ENCODE data around the gene FOXF1.

FOXF1 gene

GRCh38 chr16:86510465-86511261 lies at the start of gene FOXF1:
Gene FOXF1 (plus strand): TSS chr16:86510527. CDS start chr16:86510570, 43 bp downstream.
- no peak for DNase-seq (ENCODE audit: low read depth in 1 of 2, low spot score in 1 of 2)

- no peak for DNase-seq (ENCODE audit: low read depth in 1 of 2, low spot score in 1 of 2)
Observed at GRCh38 chr16:86461037-86461436, 49.3 kb upstream of the FOXF1 start.

- no peak for DNase-seq (ENCODE audit: low read depth in 1 of 2, low spot score in 1 of 2)
Observed at GRCh38 chr16:86462334-86463084, 47.8 kb upstream of the FOXF1 start.

- no peak for DNase-seq (ENCODE audit: low read depth in 1 of 2, low spot score in 1 of 2)
Observed at GRCh38 chr16:86464044-86464443, 46.3 kb upstream of the FOXF1 start.

GRCh38 chr16:86465434-86465833 lies 44.9 kb upstream of the FOXF1 start:
- no peak for DNase-seq (ENCODE audit: low read depth in 1 of 2, low spot score in 1 of 2)

GRCh38 chr16:86466696-86467406 lies 43.5 kb upstream of the FOXF1 start:
- DNase-seq (ENCODE audit: low read depth in 1 of 2, low spot score in 1 of 2), result no peak

GRCh38 chr16:86467490-86467889 lies 42.8 kb upstream of the FOXF1 start:
- no peak for DNase-seq (ENCODE audit: low read depth in 1 of 2, low spot score in 1 of 2)

GRCh38 chr16:86470964-86471363 lies 39.4 kb upstream of the FOXF1 start:
- no peak for DNase-seq (ENCODE audit: low read depth in 1 of 2, low spot score in 1 of 2)

- no peak for DNase-seq (ENCODE audit: low read depth in 1 of 2, low spot score in 1 of 2)
Observed at GRCh38 chr16:86471896-86472295, 38.4 kb upstream of the FOXF1 start.

GRCh38 chr16:86472366-86472765 lies 38.0 kb upstream of the FOXF1 start:
- DNase-seq (ENCODE audit: low read depth in 1 of 2, low spot score in 1 of 2), result no peak

- DNase-seq (ENCODE audit: low read depth in 1 of 2, low spot score in 1 of 2), result no peak
Observed at GRCh38 chr16:86476956-86477534, 33.3 kb upstream of the FOXF1 start.

- DNase-seq (ENCODE audit: low read depth in 1 of 2, low spot score in 1 of 2), result no peak
Observed at GRCh38 chr16:86477642-86478041, 32.7 kb upstream of the FOXF1 start.

- DNase-seq (ENCODE audit: low read depth in 1 of 2, low spot score in 1 of 2), result no peak
Observed at GRCh38 chr16:86478779-86479178, 31.5 kb upstream of the FOXF1 start.

- no peak for DNase-seq (ENCODE audit: low read depth in 1 of 2, low spot score in 1 of 2)
Observed at GRCh38 chr16:86479419-86479818, 30.9 kb upstream of the FOXF1 start.

GRCh38 chr16:86480444-86480843 lies 29.9 kb upstream of the FOXF1 start:
- no peak for DNase-seq (ENCODE audit: low read depth in 1 of 2, low spot score in 1 of 2)

- no peak for DNase-seq (ENCODE audit: low read depth in 1 of 2, low spot score in 1 of 2)
Observed at GRCh38 chr16:86481607-86482006, 28.7 kb upstream of the FOXF1 start.

- no peak for DNase-seq (ENCODE audit: low read depth in 1 of 2, low spot score in 1 of 2)
Observed at GRCh38 chr16:86484240-86484639, 26.1 kb upstream of the FOXF1 start.

GRCh38 chr16:86485746-86486145 lies 24.6 kb upstream of the FOXF1 start:
- no peak for DNase-seq (ENCODE audit: low read depth in 1 of 2, low spot score in 1 of 2)

- no peak for DNase-seq (ENCODE audit: low read depth in 1 of 2, low spot score in 1 of 2)
Observed at GRCh38 chr16:86490859-86491639, 19.3 kb upstream of the FOXF1 start.

GRCh38 chr16:86491640-86492023 lies 18.7 kb upstream of the FOXF1 start:
- no peak for DNase-seq (ENCODE audit: low read depth in 1 of 2, low spot score in 1 of 2)

All from activated T-helper 1 cell treated with anti-CD3 and anti-CD28 coated beads, Interleukin-2, amount 50 U/mL, for 16 hours (primary cell).